ENCODE measurements around the gene ZNF581.

The ZNF581 gene

GRCh38 chr19:55649268-55650125 lies 6.0 kb downstream of the ZNF581 start:
- no peak for DNase-seq

GRCh38 chr19:55650126-55650557 lies 6.7 kb downstream of the ZNF581 start:
- DNase-seq, result no peak

GRCh38 chr19:55650602-55651230 lies 7.3 kb downstream of the ZNF581 start:
- DNase-seq, result no peak

GRCh38 chr19:55651236-55651635 lies 7.8 kb downstream of the ZNF581 start:
- no peak for DNase-seq

GRCh38 chr19:55652311-55653128 lies 9.1 kb downstream of the ZNF581 start:
- no peak for DNase-seq

- DNase-seq, result peak; percentile 99
These were observed 10.3 kb downstream of the ZNF581 start for GRCh38 chr19:55653651-55654322.

GRCh38 chr19:55654323-55654867 lies 10.9 kb downstream of the ZNF581 start:
- DNase-seq, result peak; percentile 99

GRCh38 chr19:55654868-55655647 lies 11.6 kb downstream of the ZNF581 start, which contains the start of gene U2AF2:
Gene U2AF2 (plus strand): TSS chr19:55655035. CDS start chr19:55655105, 70 bp downstream.
- peak; percentile 91 for DNase-seq

- no peak for DNase-seq
These were observed 12.2 kb downstream of the ZNF581 start for GRCh38 chr19:55655648-55656040.

- DNase-seq, result no peak
These were observed 13.1 kb downstream of the ZNF581 start for GRCh38 chr19:55656552-55656951.

GRCh38 chr19:55656988-55657747 lies 13.7 kb downstream of the ZNF581 start:
- DNase-seq, result no peak

- DNase-seq, result no peak
These were observed 15.5 kb downstream of the ZNF581 start for GRCh38 chr19:55658846-55659459.

GRCh38 chr19:55659822-55660221 lies 16.4 kb downstream of the ZNF581 start:
- no peak for DNase-seq

- no peak for DNase-seq
These were observed 17.0 kb downstream of the ZNF581 start for GRCh38 chr19:55660404-55660803.

GRCh38 chr19:55660991-55661390 lies 17.5 kb downstream of the ZNF581 start:
- no peak for DNase-seq

GRCh38 chr19:55661826-55662225 lies 18.4 kb downstream of the ZNF581 start:
- no peak for DNase-seq

GRCh38 chr19:55663846-55664536 lies 20.5 kb downstream of the ZNF581 start:
- no peak for DNase-seq

GRCh38 chr19:55666343-55667005 lies 23.0 kb downstream of the ZNF581 start:
- DNase-seq, result no peak

- no peak for DNase-seq
These were observed 23.5 kb downstream of the ZNF581 start for GRCh38 chr19:55667006-55667381.
